ENCODE data around the gene VPS13D. TPM values are rescaled to one million over a fixed set of nuclear protein-coding genes. Genes with fewer than 3 reads are reported as not detected.

The VPS13D gene
- polyA plus RNA-seq, 3 donors from 2014 or later = 4.2 to 9.9 (median 6.6) TPM

GRCh38 chr1:12543740-12544154 is 313.9 kb downstream of the VPS13D start:
- no peaks in the 10 kb centered on the region for H3K27me3 Mint-ChIP-seq (ENCODE audit: low read depth in 3 of 3)
- no peak overlapping the region for H3K4me3 Mint-ChIP-seq
- DNase-seq = no peak
- peaks cover 0 to 4% of the 10 kb centered on the region in 2 donors for H3K4me1 Mint-ChIP-seq
- H3K27ac Mint-ChIP-seq = no peak overlapping the region
- no peaks in the 10 kb centered on the region for H3K36me3 Mint-ChIP-seq
- no peaks in the 10 kb centered on the region for H3K9me3 Mint-ChIP-seq

- H3K27ac Mint-ChIP-seq = no peak overlapping the region
- peaks cover 0 to 4% of the 10 kb centered on the region in 2 donors for H3K4me1 Mint-ChIP-seq
- H3K4me3 Mint-ChIP-seq = no peak overlapping the region
- no peaks in the 10 kb centered on the region for H3K9me3 Mint-ChIP-seq
- no peak for DNase-seq
- H3K36me3 Mint-ChIP-seq = no peaks in the 10 kb centered on the region
- no peaks in the 10 kb centered on the region for H3K27me3 Mint-ChIP-seq (ENCODE audit: low read depth in 3 of 3)
These were observed 314.5 kb downstream of the VPS13D start for GRCh38 chr1:12544357-12544756.

GRCh38 chr1:12544992-12545391 is 315.2 kb downstream of the VPS13D start:
- no peaks in the 10 kb centered on the region for H3K9me3 Mint-ChIP-seq
- DNase-seq = no peak
- no peak overlapping the region for H3K27ac Mint-ChIP-seq
- no peaks in the 10 kb centered on the region for H3K27me3 Mint-ChIP-seq (ENCODE audit: low read depth in 3 of 3)
- H3K36me3 Mint-ChIP-seq = no peaks in the 10 kb centered on the region
- H3K4me1 Mint-ChIP-seq = peaks cover 0 to 4% of the 10 kb centered on the region in 2 donors
- H3K4me3 Mint-ChIP-seq = no peak overlapping the region

- no peak overlapping the region for H3K4me3 Mint-ChIP-seq
- no peak for DNase-seq
These were observed 317.1 kb downstream of the VPS13D start for GRCh38 chr1:12546771-12547585.

GRCh38 chr1:12547586-12548225 is 317.9 kb downstream of the VPS13D start:
- H3K4me3 Mint-ChIP-seq = no peak overlapping the region
- peaks cover 6 to 12% of the 10 kb centered on the region in 2 donors for H3K4me1 Mint-ChIP-seq
- H3K36me3 Mint-ChIP-seq = no peaks in the 10 kb centered on the region
- no peak for DNase-seq
- H3K27me3 Mint-ChIP-seq (ENCODE audit: low read depth in 3 of 3) = no peaks in the 10 kb centered on the region
- H3K9me3 Mint-ChIP-seq = no peaks in the 10 kb centered on the region
- no peak overlapping the region for H3K27ac Mint-ChIP-seq

More at GRCh38 chr1:12546771-12547585, 317.1 kb downstream of the VPS13D start:
- Mint-ChIP-seq H3K4me1 (peaks cover 6 to 12% of the 10 kb centered on the region in 2 donors), H3K27me3 (ENCODE audit: low read depth in 3 of 3) (no peaks in the 10 kb centered on the region), H3K27ac (no peak overlapping the region), H3K9me3 (no peaks in the 10 kb centered on the region), H3K36me3 (no peaks in the 10 kb centered on the region)

GRCh38 chr1:12548279-12548972 is 318.6 kb downstream of the VPS13D start:
- DNase-seq = no peak
- peaks cover 6 to 12% of the 10 kb centered on the region in 2 donors for H3K4me1 Mint-ChIP-seq
- H3K36me3 Mint-ChIP-seq = no peaks in the 10 kb centered on the region
- no peak overlapping the region for H3K4me3 Mint-ChIP-seq
- H3K9me3 Mint-ChIP-seq = no peaks in the 10 kb centered on the region
- peaks cover 0 to 2% (median 0%) of the 10 kb centered on the region in 3 donors for H3K27me3 Mint-ChIP-seq (ENCODE audit: low read depth in 3 of 3)
- no peak overlapping the region for H3K27ac Mint-ChIP-seq

GRCh38 chr1:12548973-12549459 is 319.2 kb downstream of the VPS13D start:
- Mint-ChIP-seq H3K27ac (no peak overlapping the region), H3K27me3 (ENCODE audit: low read depth in 3 of 3) (peaks cover 0 to 2% (median 0%) of the 10 kb centered on the region in 3 donors)
- no peak for DNase-seq

GRCh38 chr1:12549460-12550349 is 319.9 kb downstream of the VPS13D start:
- Mint-ChIP-seq H3K4me3 (no peak overlapping the region), H3K27ac (no peak overlapping the region), H3K27me3 (ENCODE audit: low read depth in 3 of 3) (peaks cover 0 to 2% (median 0%) of the 10 kb centered on the region in 3 donors), H3K4me1 (peaks cover 6 to 12% of the 10 kb centered on the region in 2 donors), H3K36me3 (no peaks in the 10 kb centered on the region), H3K9me3 (no peaks in the 10 kb centered on the region)
- DNase-seq = no peak

More at GRCh38 chr1:12548973-12549459, 319.2 kb downstream of the VPS13D start:
- Mint-ChIP-seq H3K36me3 (no peaks in the 10 kb centered on the region), H3K4me1 (peaks cover 6 to 12% of the 10 kb centered on the region in 2 donors), H3K4me3 (no peak overlapping the region), H3K9me3 (no peaks in the 10 kb centered on the region)

- Mint-ChIP-seq H3K9me3 (no peaks in the 10 kb centered on the region), H3K27ac (peak overlapping the region in 1 of 6 donors; percentile 62), H3K27me3 (ENCODE audit: low read depth in 3 of 3) (peaks cover 0 to 2% (median 0%) of the 10 kb centered on the region in 3 donors), H3K4me1 (peaks cover 8% of the 10 kb centered on the region in 2 donors), H3K36me3 (no peaks in the 10 kb centered on the region), H3K4me3 (no peak overlapping the region)
- DNase-seq = no peak
These were observed 321.8 kb downstream of the VPS13D start for GRCh38 chr1:12551584-12551983.

- peaks cover 8% of the 10 kb centered on the region in 2 donors for H3K4me1 Mint-ChIP-seq
- H3K27ac Mint-ChIP-seq = no peak overlapping the region
- H3K36me3 Mint-ChIP-seq = no peaks in the 10 kb centered on the region
- H3K27me3 Mint-ChIP-seq (ENCODE audit: low read depth in 3 of 3) = peaks cover 0 to 2% (median 0%) of the 10 kb centered on the region in 3 donors
- no peak overlapping the region for H3K4me3 Mint-ChIP-seq
- H3K9me3 Mint-ChIP-seq = no peaks in the 10 kb centered on the region
- DNase-seq = no peak
These were observed 322.5 kb downstream of the VPS13D start for GRCh38 chr1:12552111-12552888.

- peaks cover 8% of the 10 kb centered on the region in 2 donors for H3K4me1 Mint-ChIP-seq
- H3K9me3 Mint-ChIP-seq = no peaks in the 10 kb centered on the region
- no peak for DNase-seq
- H3K27ac Mint-ChIP-seq = peak overlapping the region in 2 of 6 donors; percentile 26 to 58
- H3K36me3 Mint-ChIP-seq = no peaks in the 10 kb centered on the region
- peaks cover 0 to 2% (median 0%) of the 10 kb centered on the region in 3 donors for H3K27me3 Mint-ChIP-seq (ENCODE audit: low read depth in 3 of 3)
- H3K4me3 Mint-ChIP-seq = peak overlapping the region in 1 of 5 donors; percentile 33
These were observed 323.4 kb downstream of the VPS13D start for GRCh38 chr1:12552951-12553921.
